Kidney glomerular epithelial cell (primary cell): ENCODE measurements around the gene MMP14.

Experiments used
- DNase-seq: peaks from one replicate; lab custom pipeline; 2025; lab: John Stamatoyannopoulos, UW

The MMP14 gene

DNA sequence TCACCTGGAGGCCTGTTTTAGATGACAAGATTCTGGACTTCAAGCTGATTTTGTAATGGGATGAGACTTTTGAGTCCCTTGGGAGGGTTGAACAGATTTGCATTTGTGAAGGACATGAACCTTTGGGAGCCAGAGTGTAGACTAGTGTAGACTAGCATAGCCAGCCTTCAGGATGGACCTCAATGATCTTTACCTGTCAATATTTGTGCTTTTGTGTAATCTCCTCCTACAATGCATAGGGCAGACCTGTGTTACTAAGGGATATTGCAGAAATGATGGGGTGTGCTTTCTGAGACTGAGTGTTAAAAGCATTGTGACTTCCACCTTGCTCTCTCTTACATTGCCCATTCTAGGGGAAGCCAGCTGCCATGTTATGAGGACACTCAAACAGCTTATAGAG lies 25.3 kb downstream of the MMP14 start:
- no peak for DNase-seq

DNA sequence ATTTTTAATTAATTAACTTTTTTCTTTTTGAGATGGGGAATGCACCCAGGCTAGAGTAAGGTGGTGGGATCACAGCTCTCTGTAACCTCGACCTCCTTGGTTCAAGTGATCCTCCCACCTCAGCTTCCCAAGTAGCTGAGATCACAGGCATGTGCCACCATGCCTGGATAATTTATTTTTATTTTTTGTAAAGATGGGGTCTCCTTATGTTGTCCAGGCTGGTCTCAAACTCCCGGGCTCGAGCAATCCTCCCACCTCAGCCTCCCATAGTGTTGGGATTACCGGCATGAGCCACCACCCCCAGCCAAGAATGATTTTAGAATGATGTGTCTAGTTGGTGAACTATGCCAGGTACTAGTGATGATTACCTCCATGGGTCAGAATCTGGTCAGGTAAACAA lies 28.6 kb downstream of the MMP14 start:
- DNase-seq, result no peak

DNA sequence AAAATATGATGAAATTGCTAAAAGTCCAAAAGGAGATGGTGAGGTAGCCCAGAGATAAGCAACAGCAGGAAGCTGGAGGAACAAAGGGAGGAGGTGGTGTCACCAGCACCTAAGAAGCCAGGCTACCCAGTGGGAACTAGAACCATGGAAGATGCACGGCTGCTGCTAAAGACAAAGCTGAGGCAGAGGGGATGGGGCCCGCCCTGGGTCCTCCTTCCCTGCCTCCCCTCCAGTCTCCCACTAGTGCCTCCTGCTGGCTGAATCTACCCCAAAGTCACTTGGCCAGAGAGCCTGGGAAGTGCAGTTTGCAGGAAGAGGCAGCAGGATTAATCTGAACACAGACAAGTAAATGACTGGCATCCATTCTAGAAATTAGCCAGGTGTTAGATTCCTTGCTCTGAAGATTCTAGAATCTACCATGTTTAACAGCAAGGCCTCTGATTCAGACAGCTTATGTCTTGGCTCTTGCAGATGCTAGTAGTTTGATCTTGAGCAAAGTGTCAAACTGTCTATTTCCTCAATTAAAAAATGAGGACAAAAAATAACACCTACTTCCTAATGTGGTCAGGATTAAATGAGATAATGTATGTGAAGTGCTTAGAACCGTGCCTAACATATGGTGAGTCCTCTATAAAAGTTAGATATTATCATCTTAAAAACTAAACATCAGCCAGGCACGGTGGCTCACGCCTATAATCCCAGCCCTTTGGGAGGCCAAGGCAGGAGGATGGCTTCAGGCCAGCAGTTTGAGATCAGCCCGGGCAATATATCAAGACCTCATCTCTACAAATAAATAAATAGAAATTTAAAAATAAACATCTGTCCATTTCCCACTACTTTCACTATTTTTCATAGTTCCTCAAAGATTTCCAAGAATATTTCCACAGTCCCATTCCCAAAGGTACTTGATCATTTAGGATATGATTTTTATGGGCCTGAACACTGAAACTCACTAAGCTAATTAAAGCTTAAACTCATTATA lies 29.3 kb downstream of the MMP14 start:
- no peak for DNase-seq

DNA sequence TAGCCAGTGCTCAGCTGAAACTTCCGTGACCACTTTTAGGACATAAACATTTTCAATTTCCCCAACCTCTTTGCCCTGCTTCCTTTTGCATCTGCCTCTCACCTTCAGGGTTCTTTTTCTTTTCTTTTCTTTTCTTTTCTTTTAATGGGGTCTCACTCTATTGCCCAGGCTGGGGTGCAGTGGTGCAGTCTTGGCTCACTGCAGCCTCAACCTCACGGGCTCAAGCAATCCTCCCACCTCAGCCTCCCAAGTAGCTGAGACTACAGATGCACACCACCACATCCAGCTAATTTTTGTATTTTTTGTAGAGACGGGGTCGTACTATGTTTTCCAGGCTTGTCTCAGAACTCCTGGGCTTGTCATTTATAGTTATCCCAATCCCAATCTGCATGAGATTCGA lies 30.5 kb downstream of the MMP14 start:
- DNase-seq, result no peak

DNA sequence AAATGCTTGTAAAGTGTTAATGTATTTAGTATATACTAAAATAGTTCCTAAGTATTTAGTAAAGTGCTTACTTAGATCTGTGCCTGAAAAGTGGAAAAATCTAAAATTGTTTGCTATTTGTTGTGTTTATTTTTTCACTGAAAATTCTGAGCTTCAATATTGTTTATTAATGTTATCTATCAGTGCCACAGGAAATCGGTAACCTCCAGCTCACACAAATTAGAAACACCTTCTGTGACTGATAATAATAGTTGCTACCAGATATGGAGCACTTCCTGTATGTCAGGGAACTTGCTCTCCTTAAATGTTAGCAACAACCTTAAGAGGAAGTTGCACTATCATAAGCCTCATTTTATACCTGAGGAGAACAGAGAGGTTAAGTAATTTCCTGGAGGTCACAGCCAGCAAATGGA lies 34.4 kb downstream of the MMP14 start:
- no peak for DNase-seq

DNA sequence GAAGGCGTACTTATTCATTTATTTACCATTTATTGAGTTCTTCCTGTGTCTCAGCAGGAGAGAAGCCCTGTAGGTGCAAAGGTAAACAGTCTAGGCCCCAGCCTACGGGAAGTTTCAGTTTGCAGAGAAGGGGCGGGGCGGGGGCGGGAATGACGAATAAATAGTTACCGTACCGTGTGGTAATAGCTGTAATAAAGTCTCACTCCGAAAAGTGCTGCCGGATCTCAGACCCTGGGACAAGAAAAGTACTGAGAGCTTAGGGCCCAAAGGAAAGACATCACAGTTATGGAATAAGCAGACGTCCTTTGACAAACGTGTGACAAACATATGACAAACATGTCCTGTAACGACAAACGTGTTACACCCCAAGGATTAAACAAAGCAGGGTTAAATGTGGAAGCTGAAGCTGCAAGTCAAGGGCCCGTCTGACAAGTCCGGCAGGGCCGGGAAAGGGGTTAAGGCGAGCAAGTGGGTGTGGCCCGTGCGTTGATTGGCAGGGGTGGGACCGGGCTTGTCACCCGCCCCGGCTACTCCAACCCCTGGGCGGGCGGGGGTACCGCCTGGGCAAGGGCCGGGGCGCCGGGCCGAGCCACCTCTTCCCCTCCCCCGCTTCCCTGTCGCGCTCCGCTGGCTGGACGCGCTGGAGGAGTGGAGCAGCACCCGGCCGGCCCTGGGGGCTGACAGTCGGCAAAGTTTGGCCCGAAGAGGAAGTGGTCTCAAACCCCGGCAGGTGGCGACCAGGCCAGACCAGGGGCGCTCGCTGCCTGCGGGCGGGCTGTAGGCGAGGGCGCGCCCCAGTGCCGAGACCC lies 35.0 kb downstream of the MMP14 start, which contains the start of gene LRP10:
LRP10 (plus strand) TSS at position 517 of the 809 bp plus-strand sequence. CDS start 564 bp downstream, outside the sequence.
- DNase-seq, result peak; percentile 87

DNA sequence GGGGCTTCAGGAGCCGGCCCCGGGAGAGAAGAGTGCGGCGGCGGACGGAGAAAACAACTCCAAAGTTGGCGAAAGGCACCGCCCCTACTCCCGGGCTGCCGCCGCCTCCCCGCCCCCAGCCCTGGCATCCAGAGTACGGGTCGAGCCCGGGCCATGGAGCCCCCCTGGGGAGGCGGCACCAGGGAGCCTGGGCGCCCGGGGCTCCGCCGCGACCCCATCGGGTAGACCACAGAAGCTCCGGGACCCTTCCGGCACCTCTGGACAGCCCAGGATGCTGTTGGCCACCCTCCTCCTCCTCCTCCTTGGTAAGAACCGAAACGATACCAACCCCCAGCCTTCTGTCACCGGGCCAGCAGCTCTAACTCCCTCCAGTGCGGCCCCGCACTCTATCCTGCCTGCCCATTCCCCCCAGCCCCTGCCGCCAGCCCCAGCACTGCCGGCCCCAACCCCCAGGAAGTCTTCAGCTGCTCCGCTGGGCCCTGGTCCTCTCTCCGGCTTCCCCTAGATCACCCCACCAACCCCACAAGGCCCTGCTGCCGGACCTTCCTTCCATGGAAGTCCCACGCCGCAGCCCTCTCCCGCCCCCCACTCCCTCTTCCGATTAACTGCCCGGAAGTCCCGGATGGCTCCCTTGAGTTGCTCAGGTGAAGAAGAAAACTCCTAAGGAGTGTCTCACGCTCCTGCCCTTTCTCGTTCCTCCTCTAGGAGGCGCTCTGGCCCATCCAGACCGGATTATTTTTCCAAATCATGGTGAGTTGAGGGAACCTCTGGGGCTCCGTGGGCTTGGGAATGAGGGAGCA lies 35.8 kb downstream of the MMP14 start:
- peak; percentile 89 for DNase-seq

DNA sequence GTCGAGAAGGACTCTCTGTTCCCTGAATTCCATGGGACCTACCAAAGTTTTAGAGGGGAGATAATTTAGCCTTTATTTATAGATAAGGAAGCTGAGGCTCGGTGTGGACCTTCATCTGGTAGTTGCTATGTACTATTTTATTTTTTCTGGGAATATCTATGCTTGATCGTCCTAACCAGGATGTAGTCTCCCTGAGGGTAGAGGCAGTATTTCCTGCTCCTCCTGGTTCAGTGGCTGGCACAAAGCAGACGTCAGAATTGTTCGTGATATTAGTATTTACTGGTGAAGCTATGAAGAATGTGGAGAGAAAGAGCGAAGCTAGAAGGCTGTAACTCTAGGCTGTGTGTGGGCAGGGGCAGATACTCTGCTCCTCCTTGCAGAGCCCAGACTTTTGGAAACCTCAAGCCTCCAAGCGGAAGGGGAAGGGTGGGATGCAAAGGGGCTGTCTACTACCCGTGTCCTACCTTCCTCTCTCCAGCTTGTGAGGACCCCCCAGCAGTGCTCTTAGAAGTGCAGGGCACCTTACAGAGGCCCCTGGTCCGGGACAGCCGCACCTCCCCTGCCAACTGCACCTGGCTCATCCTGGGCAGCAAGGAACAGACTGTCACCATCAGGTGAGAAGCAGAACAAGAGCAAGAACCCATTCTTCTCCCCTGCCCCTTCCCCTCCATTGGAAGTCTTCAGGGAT lies 36.6 kb downstream of the MMP14 start:
- no peak for DNase-seq

DNA sequence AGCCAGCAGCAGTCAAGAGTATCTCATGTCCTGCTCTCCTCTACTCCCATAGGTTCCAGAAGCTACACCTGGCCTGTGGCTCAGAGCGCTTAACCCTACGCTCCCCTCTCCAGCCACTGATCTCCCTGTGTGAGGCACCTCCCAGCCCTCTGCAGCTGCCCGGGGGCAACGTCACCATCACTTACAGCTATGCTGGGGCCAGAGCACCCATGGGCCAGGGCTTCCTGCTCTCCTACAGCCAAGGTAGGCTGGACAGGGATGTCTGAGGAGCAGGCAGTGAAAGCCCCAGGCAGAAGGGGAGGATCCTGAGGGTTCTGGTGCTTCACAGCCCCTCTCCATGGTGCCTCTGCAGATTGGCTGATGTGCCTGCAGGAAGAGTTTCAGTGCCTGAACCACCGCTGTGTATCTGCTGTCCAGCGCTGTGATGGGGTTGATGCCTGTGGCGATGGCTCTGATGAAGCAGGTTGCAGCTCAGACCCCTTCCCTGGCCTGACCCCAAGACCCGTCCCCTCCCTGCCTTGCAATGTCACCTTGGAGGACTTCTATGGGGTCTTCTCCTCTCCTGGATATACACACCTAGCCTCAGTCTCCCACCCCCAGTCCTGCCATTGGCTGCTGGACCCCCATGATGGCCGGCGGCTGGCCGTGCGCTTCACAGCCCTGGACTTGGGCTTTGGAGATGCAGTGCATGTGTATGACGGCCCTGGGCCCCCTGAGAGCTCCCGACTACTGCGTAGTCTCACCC lies 38.8 kb downstream of the MMP14 start:
- DNase-seq, result no peak

DNA sequence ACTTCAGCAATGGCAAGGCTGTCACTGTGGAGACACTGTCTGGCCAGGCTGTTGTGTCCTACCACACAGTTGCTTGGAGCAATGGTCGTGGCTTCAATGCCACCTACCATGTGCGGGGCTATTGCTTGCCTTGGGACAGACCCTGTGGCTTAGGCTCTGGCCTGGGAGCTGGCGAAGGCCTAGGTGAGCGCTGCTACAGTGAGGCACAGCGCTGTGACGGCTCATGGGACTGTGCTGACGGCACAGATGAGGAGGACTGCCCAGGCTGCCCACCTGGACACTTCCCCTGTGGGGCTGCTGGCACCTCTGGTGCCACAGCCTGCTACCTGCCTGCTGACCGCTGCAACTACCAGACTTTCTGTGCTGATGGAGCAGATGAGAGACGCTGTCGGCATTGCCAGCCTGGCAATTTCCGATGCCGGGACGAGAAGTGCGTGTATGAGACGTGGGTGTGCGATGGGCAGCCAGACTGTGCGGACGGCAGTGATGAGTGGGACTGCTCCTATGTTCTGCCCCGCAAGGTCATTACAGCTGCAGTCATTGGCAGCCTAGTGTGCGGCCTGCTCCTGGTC lies 39.4 kb downstream of the MMP14 start:
- no peak for DNase-seq

DNA sequence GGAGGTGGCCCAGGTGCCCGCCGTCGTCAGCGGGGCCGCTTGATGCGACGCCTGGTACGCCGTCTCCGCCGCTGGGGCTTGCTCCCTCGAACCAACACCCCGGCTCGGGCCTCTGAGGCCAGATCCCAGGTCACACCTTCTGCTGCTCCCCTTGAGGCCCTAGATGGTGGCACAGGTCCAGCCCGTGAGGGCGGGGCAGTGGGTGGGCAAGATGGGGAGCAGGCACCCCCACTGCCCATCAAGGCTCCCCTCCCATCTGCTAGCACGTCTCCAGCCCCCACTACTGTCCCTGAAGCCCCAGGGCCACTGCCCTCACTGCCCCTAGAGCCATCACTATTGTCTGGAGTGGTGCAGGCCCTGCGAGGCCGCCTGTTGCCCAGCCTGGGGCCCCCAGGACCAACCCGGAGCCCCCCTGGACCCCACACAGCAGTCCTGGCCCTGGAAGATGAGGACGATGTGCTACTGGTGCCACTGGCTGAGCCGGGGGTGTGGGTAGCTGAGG lies 40.7 kb downstream of the MMP14 start:
- no peak for DNase-seq

DNA sequence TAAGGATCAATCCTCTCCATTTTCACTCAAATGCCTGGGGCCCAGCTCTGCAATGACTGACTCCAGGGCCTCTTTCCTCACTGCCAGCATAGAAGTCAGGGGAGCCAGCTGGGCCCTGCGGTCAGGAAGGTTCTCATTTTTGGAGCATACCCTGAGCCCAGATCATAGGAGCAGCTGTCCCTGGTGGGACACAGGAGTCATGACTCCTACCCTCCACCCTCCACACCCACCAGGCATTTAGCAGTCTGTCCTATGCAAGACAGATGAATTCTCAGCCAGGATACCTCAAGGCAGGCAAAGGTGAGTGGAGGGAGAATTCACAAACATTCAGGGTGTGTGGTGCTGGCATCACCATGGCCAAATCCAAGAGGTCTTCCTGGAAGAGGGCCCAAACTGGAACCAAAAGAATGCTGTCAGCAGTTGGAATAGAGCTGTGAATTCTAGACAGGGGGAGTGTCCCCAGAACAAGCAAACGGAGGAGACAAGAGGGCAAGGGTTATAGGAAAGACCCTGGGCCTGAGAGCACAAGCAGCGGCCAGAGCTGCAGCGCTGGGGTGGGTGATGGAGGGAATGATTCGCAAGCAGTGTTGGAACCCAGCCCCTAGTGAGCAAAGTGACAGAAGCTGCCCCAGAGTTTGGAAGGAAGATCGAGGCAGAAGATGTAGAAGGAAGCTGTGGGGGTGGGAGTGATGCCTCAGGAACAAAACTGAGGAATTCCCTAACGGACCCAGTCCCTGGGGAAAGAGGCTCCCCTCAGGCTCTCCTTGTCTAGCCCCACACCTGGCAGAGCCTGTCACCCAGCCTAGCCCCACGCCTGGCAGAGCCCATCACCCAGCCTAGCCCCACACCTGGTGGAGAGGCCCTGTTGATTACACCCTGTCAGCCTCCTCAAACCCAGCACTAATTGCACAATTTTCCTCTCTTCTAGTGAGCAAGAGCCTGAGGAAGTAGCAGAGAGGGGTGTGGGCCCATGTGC lies 42.2 kb downstream of the MMP14 start:
- no peak for DNase-seq

DNA sequence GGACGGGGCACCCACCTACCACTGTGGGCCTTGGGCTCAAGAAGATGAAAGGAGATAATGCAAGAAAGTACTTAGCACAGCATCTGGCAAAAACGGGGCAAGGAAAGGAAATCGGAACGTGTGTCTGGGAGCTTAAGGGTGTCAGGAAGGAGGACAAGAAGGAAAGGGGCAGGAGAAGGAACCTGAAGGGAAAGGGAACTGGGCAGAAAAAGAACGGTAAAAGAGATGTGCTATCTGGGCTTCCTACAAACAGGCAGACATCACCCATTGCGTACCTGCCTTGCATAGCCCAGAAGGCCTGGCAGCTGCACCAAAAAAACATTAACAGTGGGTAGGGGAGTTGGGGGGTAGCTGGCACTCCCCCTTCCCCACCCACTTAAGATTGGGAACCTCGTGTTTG lies 45.7 kb downstream of the MMP14 start:
- no peak for DNase-seq

DNA sequence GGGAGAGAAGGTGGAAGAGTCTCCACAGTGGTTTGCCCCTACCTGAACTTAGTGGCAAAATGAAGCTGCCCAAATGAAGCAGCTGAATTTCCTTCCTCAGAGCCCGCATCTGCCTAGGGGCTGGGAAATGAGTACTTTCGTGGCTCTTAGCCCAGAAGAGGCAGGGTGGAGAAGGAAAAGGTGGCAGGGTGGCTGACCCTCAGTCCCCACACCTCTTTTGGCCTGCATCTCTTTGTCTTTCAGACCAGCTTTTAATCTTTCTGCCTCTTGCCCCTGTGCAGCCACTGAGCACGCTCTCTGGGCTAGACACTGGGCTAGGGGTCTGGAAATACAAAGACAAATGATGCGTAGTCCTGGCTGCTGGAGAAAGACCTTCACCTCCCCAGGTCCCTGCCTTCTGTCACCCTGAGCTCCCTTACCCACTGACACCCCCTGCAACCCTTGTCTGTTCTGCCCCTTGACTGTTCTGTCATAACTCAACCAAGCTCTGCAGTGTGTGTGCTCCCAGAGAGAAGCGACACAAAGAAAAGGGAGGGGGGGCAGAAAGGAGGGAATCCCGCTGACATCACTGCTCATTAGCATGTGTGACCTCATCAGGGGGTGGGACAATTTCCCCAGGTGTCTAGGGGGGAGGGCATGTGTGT lies 46.3 kb downstream of the MMP14 start:
- DNase-seq, result peak; percentile 17

DNA sequence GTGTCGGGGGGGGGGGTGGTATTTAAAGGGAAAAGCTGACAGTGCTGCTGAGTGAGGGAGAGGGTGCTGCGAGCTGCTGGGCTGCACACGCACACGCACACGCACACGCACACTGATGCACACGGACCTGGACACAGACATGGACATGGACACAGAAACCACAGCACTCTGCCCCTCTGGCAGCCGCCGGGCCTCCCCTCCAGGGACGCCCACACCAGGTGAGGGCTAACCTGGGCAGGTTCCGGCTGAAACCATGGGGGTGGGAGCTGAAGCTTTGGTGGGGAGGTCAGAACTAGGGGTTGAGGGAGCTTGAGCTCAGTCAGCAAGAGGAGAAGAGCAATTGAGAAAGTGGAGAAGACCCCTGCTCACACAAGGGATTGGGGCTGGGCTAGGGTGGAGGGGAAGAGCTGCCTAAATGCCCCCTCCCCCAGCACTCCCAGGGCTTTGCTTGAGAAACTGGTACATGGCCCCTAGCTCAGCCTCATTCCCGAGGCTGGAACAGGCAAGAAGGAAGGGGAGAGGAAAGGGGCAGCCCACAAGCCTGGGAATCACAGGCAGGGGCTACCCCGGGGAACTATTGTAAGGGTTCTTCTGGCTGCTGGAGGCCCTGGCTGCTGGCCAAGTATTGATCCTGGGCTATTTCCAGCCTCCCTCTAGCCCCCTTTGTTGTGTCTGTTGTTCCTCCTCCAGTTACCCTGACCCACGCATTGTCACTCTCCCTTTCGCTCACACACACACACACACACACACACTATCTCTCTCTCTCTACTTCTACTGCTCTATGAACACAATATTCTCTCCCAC lies 47.0 kb downstream of the MMP14 start, which contains the start of gene REM2:
REM2 (plus strand) TSS at position 50 of the 804 bp plus-strand sequence; CDS start at position 116, 66 bp downstream.
- DNase-seq, result no peak

DNA sequence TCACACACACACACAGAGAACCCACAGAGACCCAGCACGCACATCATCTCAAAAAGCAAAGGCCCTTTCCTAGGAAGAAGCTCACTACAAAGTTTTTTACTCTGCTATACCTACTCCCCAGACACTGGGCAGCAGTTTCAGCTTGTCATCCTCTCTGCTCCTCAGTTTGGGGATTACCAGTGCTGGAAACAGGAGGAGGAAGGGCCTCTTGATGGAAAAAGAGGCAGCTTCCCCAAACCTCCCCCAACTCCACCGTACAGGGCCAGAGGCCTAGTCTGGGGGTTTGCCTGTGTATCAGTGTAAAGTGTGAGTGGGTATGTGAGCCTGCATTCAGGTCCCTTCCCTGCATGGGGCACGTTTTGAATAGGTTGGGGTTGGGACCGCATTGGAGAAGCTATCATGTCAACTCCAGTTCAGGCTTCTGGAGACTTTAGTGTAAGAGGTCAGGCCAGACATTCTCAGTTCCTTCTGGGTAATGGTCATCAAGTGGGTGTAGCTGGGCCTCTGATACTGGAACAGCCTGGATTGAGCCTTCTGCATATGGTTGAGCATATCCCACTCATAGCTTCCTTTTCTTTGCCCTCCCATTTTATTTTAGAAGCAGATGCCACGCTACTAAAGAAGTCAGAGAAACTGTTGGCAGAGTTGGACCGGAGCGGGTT lies 47.8 kb downstream of the MMP14 start:
- DNase-seq, result no peak
